K562 (cell line): ENCODE measurements around the gene PPDPF. TPM values are rescaled to one million over a fixed set of nuclear protein-coding genes. Genes with fewer than 3 reads are reported as not detected.

ENCODE experiments used
- ATAC-seq: fragments of 200-7000 bp; cut with Tn5 transposase; 3 replicates; pipeline ENCODE4 v1.9.1; 2020; ENCODE audit warnings: moderate library complexity
- BruUV-seq: library from RNA; stranded (reverse); fragments of 400-500 nt; replicated peaks from 2 replicates; lab custom pipeline; 2021; lab: Mats Ljungman, UMichigan
- CTCF ChIA-PET: fragments of 300-600 bp; formaldehyde crosslinking; extraction: SDS; loops from one replicate; lab custom pipeline; 2021; ENCODE audit warnings: low intra/inter-chr PET ratio; lab: Yijun Ruan, JAX
- POLR2A ChIA-PET: fragments of 300-600, 350-650 bp; sonication (Branson Sonifier 250); formaldehyde crosslinking; extraction: SDS; loops from one replicate; lab custom pipeline; 2021; ENCODE audit warnings: antibody characterized with exemption, inconsistent platforms; lab: Yijun Ruan, JAX
- DNase-seq, 4 experiments: peaks; one replicate each; pipeline versions ENCODE4 v3.0.0 to v3.0.0-alpha.2; 2011 to 2018; ENCODE audit warnings: low spot score in 3 of 4, mixed read lengths in 3 of 4; ENCODE audit errors: extremely low read depth in 1 of 4
- FAIRE-seq: peaks from 2 replicates; lab custom pipeline; 2011; peaks lifted over from hg19 to GRCh38; lab: Jason Lieb, UNC
- H2AFZ ChIP-seq: 2 replicates; pipeline ENCODE4 v1.6.0; 2011; ENCODE audit warnings: low read depth, low read length, control low read depth, inconsistent platforms
- H3K27ac ChIP-seq: fragments of 200-600 bp; 3 replicates; pipeline ENCODE4 v1.8.0; 2011; ENCODE audit warnings: low read depth, mild to moderate bottlenecking, control low read depth, inconsistent platforms, low read length, moderate library complexity, mixed read lengths; ENCODE audit errors: extremely low read depth
- H3K27me3 ChIP-seq, 2 experiments: fragments of 300-600 bp in 1 of 2; 2 replicates in 1 of 2; 3 replicates in 1 of 2; pipeline versions ENCODE4 v1.6.0 to v1.8.0; 2011; ENCODE audit warnings: inconsistent platforms in 2 of 2, low read length in 2 of 2, mild to moderate bottlenecking in 1 of 2, mixed read lengths in 1 of 2, moderate library complexity in 1 of 2; ENCODE audit not compliant: control insufficient read depth in 2 of 2, insufficient read depth in 2 of 2
- H3K36me3 ChIP-seq: fragments of 300-600 bp; 3 replicates; pipeline ENCODE4 v1.8.0; 2011; ENCODE audit warnings: mild to moderate bottlenecking, low read length, inconsistent platforms; ENCODE audit not compliant: control insufficient read depth, insufficient read depth
- H3K4me1 ChIP-seq, 2 experiments: fragments of 200-600 bp in 1 of 2; replicated peaks in 1 of 2; 2 replicates in 1 of 2; 3 replicates in 1 of 2; pipeline versions ENCODE4 v1.5.1 to v1.8.0; 2011; ENCODE audit warnings: inconsistent platforms in 2 of 2, low read length in 2 of 2, mild to moderate bottlenecking in 1 of 2, mixed read lengths in 1 of 2, moderate library complexity in 1 of 2; ENCODE audit not compliant: control insufficient read depth in 2 of 2, insufficient read depth in 2 of 2
- H3K4me2 ChIP-seq: 2 replicates; pipeline ENCODE4 v1.6.1; 2011; ENCODE audit warnings: low read length, control low read depth, inconsistent platforms, mixed read lengths; ENCODE audit not compliant: insufficient read depth
- H3K4me3 ChIP-seq: fragments of 200-600 bp; sonication (generic), shearing (Covaris generic); 2 replicates; pipeline ENCODE4 v1.5.1; 2016; ENCODE audit warnings: control low read depth, inconsistent platforms
- H3K79me2 ChIP-seq: fragments of 200-600 bp; 3 replicates; pipeline ENCODE4 v1.8.0; 2011; ENCODE audit warnings: low read length, inconsistent platforms; ENCODE audit not compliant: control insufficient read depth, insufficient read depth
- H3K9ac ChIP-seq, 2 experiments: 2 replicates each; pipeline versions ENCODE4 v1.6.0 to v1.6.1; 2011; ENCODE audit warnings: low read depth in 2 of 2, low read length in 2 of 2, control low read depth in 1 of 2, inconsistent platforms in 1 of 2, mild to moderate bottlenecking in 1 of 2, mixed read lengths in 1 of 2; ENCODE audit not compliant: insufficient read depth in 1 of 2
- H3K9me1 ChIP-seq: one replicate; pipeline ENCODE4 v1.6.0; 2011; ENCODE audit warnings: inconsistent platforms, mild to moderate bottlenecking, low read length, moderate library complexity; ENCODE audit not compliant: control insufficient read depth, insufficient read depth
- H3K9me3 ChIP-seq: replicated peaks from 2 replicates; pipeline ENCODE4 v1.5.1; 2011; ENCODE audit warnings: low read depth, low read length, inconsistent platforms; ENCODE audit not compliant: control insufficient read depth, insufficient read depth
- H4K20me1 ChIP-seq: replicated peaks from 2 replicates; pipeline ENCODE4 v1.6.1; 2011; ENCODE audit warnings: low read length, inconsistent platforms, mixed read lengths; ENCODE audit not compliant: control insufficient read depth, insufficient read depth
- CREB5 ChIP-seq: fragments of 250-450 bp; sonication (Bioruptor Pico); IDR thresholded peaks from 2 replicates; pipeline ENCODE4 v1.5.0; 2020; ENCODE audit warnings: mild to moderate bottlenecking
- IFI16 ChIP-seq: fragments of 250-450 bp; sonication (Bioruptor Pico); IDR thresholded peaks from 2 replicates; pipeline ENCODE4 v2.1.2; 2022; ENCODE audit warnings: mild to moderate bottlenecking, inconsistent platforms
- MYBL2 ChIP-seq, 2 experiments: fragments of 450-650 bp in 1 of 2; sonication (generic) in 1 of 2; formaldehyde crosslinking in 1 of 2; IDR thresholded peaks; 2 replicates each; pipeline versions ENCODE4 v1.6.1 to v1.8.1; 2017 to 2022; ENCODE audit warnings: borderline replicate concordance in 1 of 2, inconsistent platforms in 1 of 2, low read depth in 1 of 2, mild to moderate bottlenecking in 1 of 2, missing genetic modification reagents in 1 of 2, moderate library complexity in 1 of 2
- PCBP2 ChIP-seq: fragments of 200-400 bp; formaldehyde crosslinking; IDR thresholded peaks from 2 replicates; pipeline ENCODE4 v1.6.1; 2018; ENCODE audit warnings: low read length, low read depth, mild to moderate bottlenecking, moderate library complexity; ENCODE audit not compliant: poor library complexity, severe bottlenecking
- PRMT5 ChIP-seq: sonication (generic); formaldehyde crosslinking; IDR thresholded peaks from 2 replicates; pipeline ENCODE4 v1.5.0; 2020; ENCODE audit warnings: missing genetic modification reagents
- TCF7L2 ChIP-seq: fragments of 150-350 bp; IDR thresholded peaks from 2 replicates; pipeline ENCODE4 v1.6.1; 2016; ENCODE audit warnings: low read depth, mild to moderate bottlenecking, low read length, moderate library complexity
- ZNF146 ChIP-seq: IDR thresholded peaks from one replicate; pipeline ENCODE4 v1.6.1; 2018; ENCODE audit warnings: missing compliant biosample characterization; ENCODE audit not compliant: unreplicated experiment
- ZNF436 ChIP-seq: fragments of 250-450, 450-650 bp; sonication (Bioruptor Pico); formaldehyde crosslinking; IDR thresholded peaks from 2 replicates; pipeline ENCODE4 v1.7.0; 2020; ENCODE audit warnings: mild to moderate bottlenecking
- ZNF695 ChIP-seq: fragments of 450-650 bp; formaldehyde crosslinking; IDR thresholded peaks from 2 replicates; pipeline ENCODE4 v1.4.0; 2020; ENCODE audit warnings: mild to moderate bottlenecking, moderate library complexity
- WGBS: fragments of 100-300 bp; shearing (Covaris generic); methylation state at CpG from one replicate; pipeline ENCODE4 v1.1.6; 2016; ENCODE audit warnings: low coverage, mixed read lengths; ENCODE audit not compliant: insufficient coverage; ENCODE audit errors: missing lambda C conversion rate; 5-methylcytosine and 5-hydroxymethylcytosine counted together
- in situ Hi-C: fragments of 300-500 bp; cut with MboI; formaldehyde crosslinking; loops from 4 replicates; pipeline ENCODE4 v1.15.0; 2018; ENCODE audit warnings: inconsistent platforms, mixed read lengths
- intact Hi-C: fragments of 100-400 bp; cut with micrococcal nuclease; formaldehyde crosslinking; loops from 2 replicates; pipeline ENCODE4 v1.14.2; 2022
- polyA plus RNA-seq, 8 experiments: library from polyadenylated mRNA; depleted of rRNA in 4 of 8; stranded (reverse) in 5 of 8; unstranded in 3 of 8; fragments of >200 nt; fragmentation: Nextera tagmentation in 2 of 8; fragmentation: Illumina TruSeq in 1 of 8; extraction: Ambion mirVana in 2 of 8; extraction: Trizol in 1 of 8; gene quantifications; 2 replicates each; pipeline versions ENCODE4 v1.2.1 to v1.2.3, GENCODE V29; 2011 to 2014; ENCODE audit warnings: inconsistent platforms in 1 of 8, missing spikeins in 1 of 8
- total RNA-seq, 7 experiments: library from RNA; depleted of rRNA in 6 of 7; stranded (reverse); fragments of >200 nt in 6 of 7; fragmentation: Illumina TruSeq in 2 of 7; extraction: Trizol in 2 of 7; gene quantifications; 2 replicates each; pipeline versions ENCODE4 v1.2.1 to v1.2.3, GENCODE V29; 2011 to 2021; ENCODE audit warnings: low replicate concordance in 1 of 7
- TF ChIP-seq, protein P1 (sequence below), 2 experiments: fragments of 450-650 bp in 1 of 2; sonication (generic) in 1 of 2; formaldehyde crosslinking; conservative IDR thresholded peaks; 2 replicates each; pipeline versions ENCODE4 v1.4.0 to v1.8.1; 2020 to 2022; ENCODE audit warnings: mild to moderate bottlenecking in 1 of 2, missing genetic modification reagents in 1 of 2

Gene PPDPF
- total and polyA plus RNA-seq, 9 of the 15 experiments (the other 6 are each of a cell fraction or from before 2014, with no cell fraction given): 0.77 to 233 (median 10.5) TPM

DNA sequence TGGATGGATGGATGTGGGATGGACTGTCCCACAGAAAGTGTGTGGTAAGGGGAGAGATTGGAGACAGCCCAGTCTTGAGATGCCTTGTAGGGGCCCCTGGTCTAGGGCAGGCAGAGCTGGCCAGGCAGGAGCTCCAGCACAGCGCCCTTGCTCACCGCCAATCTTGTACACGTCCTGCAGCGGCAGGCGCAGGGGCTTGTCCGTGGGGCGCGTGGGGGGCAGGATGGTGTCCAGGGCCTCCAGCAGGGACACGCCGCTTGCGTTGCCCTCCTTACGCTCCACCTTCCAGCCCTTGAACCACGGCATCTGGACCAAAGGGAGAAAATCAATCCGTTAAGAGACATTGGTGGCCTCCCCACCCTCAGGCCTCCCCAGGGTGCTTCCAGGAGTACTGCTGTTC is 27.6 kb upstream of the PPDPF start:
- DNase-seq: no peak
- ChIA-PET POLR2A (interaction anchor here (0.6 kb wide), 1 partner anchor 199 kb away, joined by 4 read pairs; no protein-coding TSS in a partner anchor), CTCF (no interaction called here)
- Histone ChIP-seq H3K36me3 (no peaks in the 10 kb centered on the region), H3K27ac (no peak overlapping the region), H3K4me1 (peaks cover 0 to 53% of the 10 kb centered on the region in 2 experiments; a peak in 3 of 5 replicates), H3K9me3 (no peaks in the 10 kb centered on the region), H3K9ac (no peak overlapping the region; a peak in 1 of 4 replicates), H4K20me1 (peaks cover 12% of the 10 kb centered on the region), H2AFZ (no peak overlapping the region), H3K27me3 (no peaks in the 10 kb centered on the region), H3K79me2 (no peaks in the 10 kb centered on the region), H3K4me3 (no peak overlapping the region), H3K4me2 (no peak overlapping the region), H3K9me1 (no peaks in the 10 kb centered on the region)
- WGBS: 8% methylated on average over 5 of the region's 14 CpGs
- ATAC-seq: no peak
- in situ Hi-C loops: no loop called here
- no TSS peak for BruUV-seq
- TF ChIP-seq PRMT5 (no peak), ZNF146 (no peak), TCF7L2 (no peak), ZNF436 (CRISPR knock-in tag) (no peak), IFI16 (no peak), MYBL2 (IDR thresholded peaks at IDR 0.05; ENCODE audit: low read depth) (no peak), MYBL2 (CRISPR knock-in tag; IDR thresholded peaks at IDR 0.05; ENCODE audit: borderline replicate concordance) (no peak), ZNF695 (CRISPR knock-in tag) (no peak), CREB5 (CRISPR knock-in tag) (no peak), PCBP2 (no peak)
- TF ChIP-seq, protein P1, sequence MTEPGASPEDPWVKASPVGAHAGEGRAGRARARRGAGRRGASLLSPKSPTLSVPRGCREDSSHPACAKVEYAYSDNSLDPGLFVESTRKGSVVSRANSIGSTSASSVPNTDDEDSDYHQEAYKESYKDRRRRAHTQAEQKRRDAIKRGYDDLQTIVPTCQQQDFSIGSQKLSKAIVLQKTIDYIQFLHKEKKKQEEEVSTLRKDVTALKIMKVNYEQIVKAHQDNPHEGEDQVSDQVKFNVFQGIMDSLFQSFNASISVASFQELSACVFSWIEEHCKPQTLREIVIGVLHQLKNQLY (CRISPR knock-in tag; conservative IDR thresholded peaks at IDR 0.05): no peak
- intact Hi-C loops: no loop called here
- no peak for FAIRE-seq
